GM21528 (cell line): Measurements from ENCODE around the gene KRT6C.

Experiments used
- ATAC-seq: cut with Tn5 transposase; IDR thresholded peaks from one replicate; pipeline ENCODE4 v1.9.1; 2021; ENCODE audit warnings: mild to moderate bottlenecking, moderate library complexity; ENCODE audit not compliant: unreplicated experiment, low FRiP score

KRT6C gene

GRCh38 chr12:52436828-52437474, 36.7 kb downstream of the KRT6C start:
- ATAC-seq = no peak

GRCh38 chr12:52436000-52436827, 37.4 kb downstream of the KRT6C start:
- ATAC-seq = no peak

- ATAC-seq = no peak
These were observed 38.0 kb downstream of the KRT6C start for GRCh38 chr12:52435659-52435999.

GRCh38 chr12:52434760-52435530, 38.7 kb downstream of the KRT6C start:
- no peak for ATAC-seq

DNA sequence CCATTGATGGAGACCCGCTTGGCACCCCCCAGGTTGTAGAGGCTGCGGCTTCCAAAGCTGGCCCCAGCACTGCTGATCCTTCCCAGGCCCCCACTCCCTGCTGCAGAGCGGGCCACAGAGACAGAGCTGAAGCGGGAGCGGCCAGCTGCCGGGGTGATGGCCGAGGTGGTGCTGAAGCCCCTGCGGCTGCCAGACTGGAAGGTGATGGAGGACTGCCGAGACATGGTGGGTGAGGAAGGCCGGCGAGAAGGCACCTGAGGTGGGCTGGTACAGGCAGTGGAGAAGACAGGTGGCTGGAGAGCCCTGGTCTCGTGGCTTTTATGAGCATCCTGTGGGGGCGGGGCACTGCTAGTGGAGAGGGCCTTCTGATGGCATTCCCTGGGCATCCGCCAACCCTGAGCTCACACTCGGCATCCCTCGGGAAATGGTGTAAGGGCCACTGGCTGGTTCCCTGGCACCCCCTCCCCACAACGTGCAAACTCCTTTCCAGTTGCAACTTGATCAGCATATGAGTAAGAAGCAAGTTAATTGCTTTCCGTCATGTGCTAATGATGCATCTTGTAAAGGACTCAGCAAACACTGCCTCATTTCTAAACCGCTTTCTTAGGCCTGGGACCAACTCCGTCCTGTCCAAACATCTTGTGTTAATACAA, 39.4 kb downstream of the KRT6C start, which contains the start of gene KRT75:
Gene KRT75 (minus strand): TSS at position 291 of the 653 bp plus-strand sequence. CDS start 67 bp downstream, at position 224.
- no peak for ATAC-seq

GRCh38 chr12:52433501-52434080, 40.0 kb downstream of the KRT6C start:
- no peak for ATAC-seq

DNA sequence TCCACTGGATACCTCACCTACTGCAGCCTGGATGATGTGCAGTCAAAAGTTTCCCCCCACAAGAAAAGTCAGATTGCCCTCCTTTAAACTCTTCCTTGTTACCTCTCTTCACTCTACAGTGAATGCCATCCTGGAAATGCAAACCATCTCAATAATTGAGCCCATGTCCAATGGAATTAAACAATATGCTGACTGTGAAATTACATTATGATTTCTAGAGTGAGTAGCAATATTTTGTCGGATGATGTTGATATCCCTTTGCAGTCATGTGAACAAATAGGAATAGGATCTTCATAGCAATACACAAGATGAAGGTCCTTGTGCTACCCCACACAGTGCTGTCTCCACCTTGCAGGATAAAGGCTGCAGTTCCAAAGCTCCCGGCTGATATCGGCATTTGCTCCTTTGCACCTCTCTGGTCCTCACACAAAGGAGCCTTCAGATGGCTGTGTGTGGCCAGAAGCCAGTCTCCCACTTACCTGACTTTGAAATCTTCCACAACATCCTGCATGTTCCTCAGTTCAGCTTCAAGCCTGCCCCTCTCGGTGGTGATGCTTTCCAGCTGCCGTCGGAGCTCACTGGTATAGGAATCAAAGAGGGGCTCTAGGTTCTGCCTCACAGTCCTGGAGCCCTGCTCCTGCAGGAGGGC, 40.9 kb downstream of the KRT6C start:
- no peak for ATAC-seq

DNA sequence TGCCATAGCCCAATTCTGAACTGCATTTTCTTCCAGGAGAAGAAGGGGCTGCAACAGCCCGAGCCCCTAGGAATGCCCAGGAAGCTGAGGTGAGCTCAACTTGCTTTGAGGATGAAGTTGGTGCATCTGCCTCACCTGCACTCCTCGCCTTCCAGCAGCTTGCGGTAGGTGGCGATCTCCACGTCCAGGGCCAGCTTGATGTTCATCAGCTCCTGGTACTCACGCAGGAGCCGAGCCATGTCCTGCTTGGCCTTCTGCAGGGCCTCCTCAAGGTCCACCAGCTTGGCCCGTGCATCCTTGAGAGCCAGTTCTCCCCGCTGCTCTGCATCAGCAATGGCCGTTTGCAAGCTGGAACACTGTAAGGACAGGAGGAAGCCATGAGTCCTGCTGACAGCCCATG, 45.5 kb downstream of the KRT6C start:
- ATAC-seq = no peak

GRCh38 chr12:52427083-52427482, 46.5 kb downstream of the KRT6C start:
- no peak for ATAC-seq

DNA sequence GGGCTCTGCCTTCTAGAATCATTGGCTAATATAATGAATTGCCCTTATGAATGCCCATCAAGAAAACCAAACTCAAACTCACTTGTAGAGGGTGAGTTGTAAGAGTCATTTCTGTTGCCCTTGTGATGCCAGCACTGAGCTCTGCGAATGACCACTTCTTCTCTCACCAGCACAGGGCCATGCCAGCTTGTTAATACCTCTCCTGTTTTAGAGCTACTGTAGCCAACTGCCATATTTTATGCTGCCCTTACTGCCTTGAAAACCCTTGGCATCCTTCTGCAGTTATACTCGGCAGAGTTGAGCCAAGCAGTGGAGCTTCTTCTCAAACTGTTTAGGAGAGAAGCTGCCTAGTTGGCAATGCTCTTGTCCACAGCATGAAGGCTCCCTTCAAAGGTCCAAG, 47.6 kb downstream of the KRT6C start:
- no peak for ATAC-seq

GRCh38 chr12:52425466-52425865, 48.1 kb downstream of the KRT6C start:
- ATAC-seq = no peak

DNA sequence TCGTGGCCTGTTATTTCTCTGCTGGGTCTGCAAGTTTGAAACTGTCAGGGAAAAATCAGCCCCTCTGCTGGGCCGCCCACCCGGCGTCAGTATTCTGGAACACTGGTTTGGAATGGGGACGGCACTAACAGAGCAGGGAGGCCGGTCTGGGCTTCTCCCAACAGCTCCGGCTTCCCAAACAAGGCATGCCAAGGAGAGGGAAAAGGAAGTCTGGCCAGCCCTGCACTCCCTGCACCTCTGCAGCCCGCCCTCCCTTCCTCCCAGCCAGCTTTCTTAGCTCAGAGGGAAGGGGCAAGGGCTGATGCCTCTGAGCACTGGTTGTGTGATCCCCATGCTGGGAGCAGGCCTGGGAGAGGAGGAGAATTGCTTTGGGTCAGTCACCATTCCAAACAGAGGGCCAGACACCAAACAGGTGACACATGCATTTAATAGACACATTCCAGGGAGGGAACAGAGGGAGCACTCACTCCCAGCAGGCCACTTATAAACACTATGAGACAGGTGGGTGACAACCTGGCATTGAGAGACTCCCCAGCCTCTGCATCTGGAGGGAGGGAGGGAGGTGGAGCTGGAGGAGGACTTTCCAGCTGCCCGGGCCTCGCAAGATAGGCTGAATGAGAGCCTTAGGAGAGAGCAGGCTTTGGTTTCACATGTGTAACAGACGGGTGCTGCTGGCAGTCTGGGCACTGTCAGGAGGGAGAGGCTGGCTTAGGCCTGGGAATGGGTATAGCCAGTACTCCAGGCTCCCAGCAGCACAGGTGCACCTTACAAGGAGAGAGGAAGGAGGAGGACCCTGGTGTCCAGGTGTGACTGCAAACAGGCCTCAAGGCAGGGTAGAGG, 49.7 kb downstream of the KRT6C start:
- no peak for ATAC-seq

- ATAC-seq = no peak
These were observed 50.6 kb downstream of the KRT6C start for GRCh38 chr12:52423035-52423434.

GRCh38 chr12:52419656-52420055, 53.9 kb downstream of the KRT6C start:
- no peak for ATAC-seq

GRCh38 chr12:52418576-52419110, 55.0 kb downstream of the KRT6C start:
- ATAC-seq = no peak
